Superior temporal gyrus (tissue), 1 donor: ENCODE results near the gene ZFHX3.

ENCODE experiments used
- DNase-seq: peaks from one replicate; pipeline ENCODE4 v3.0.0-alpha.2; 2016; ENCODE audit errors: extremely low spot score

ZFHX3 gene

DNA sequence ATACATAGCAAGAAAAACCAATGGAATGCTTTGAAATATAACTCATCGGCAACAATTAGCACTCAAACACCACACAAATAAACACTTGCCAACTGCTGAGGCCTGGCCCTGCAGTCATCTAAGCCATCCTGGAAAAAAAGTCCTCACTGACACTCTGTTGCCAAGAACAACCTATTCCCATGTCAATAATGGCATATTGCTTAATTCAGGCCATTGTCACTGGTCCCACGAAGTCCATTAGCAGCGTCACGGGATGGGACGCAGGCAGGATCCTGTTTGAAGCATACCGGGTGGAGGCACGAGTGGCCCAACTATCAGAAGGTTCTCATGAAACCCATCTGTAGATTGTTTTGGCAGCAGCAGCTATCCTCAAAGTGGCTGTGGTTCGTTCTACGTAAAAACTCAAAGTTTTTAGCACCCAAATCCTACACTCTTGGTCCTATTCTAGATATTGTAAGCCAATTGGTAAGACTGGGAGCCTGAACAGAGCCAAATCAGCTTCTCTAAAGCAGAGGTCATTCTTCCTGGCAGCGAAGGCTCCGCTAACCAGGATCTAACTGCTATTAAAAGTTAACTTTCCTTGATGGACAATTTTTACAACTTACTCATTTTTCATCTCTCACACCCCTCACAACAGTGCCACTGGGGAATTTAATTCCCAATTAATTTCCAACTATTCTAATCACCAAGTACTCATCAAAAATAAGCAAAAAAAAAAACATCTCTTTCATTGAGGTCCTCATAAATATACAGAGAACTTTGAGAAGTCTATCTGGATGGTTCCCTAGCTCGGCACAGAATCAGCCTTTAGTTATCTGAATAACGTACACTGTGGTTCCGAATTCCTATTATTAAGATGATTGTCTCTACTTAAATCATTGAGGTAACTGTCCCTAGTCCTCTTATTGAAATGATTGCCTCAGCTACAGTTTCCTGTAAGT, 91.5 kb downstream of the ZFHX3 start:
- DNase-seq = no peak

DNA sequence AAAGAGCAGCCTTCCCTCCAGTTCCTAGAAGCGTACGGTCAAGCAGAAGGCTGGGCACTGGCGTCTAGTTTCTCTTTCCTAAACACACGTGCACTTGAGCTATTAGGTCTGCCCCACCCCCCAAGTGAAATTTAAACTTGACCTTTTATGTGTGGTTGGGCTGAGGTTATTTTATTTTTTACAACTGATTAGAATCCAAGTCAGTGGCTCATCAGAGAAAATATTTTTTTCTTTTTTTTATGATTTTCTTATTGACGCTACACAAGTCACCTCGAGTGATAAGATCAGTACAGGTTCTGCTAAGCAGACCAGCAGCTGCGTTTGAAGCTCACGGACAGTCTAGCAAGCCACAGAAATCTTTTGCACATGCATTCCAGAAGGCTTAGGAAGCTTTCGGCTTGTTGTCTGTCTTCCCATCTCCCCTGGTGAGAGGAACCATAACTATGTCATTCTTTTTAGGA, 95.1 kb downstream of the ZFHX3 start:
- DNase-seq = no peak

DNA sequence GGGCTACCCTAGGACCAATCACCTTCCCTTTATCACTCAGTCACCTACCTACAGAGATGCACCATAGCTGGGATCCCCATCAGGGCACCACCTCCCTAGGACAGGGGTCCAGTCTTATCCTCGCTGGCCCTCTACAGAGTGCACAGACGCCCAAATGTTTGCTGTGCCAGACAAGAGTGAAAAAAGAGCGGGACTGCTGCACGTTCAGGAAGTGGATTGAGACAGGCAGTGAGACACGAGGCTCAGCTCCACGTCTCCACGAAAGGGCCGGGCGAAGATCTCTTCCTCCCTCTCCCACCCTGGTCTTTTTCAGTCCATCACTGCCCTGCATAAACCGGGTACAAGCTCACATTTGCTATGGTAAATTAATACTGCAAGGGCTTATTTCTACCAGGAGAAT, 95.5 kb downstream of the ZFHX3 start:
- no peak for DNase-seq

- no peak for DNase-seq
Measured at GRCh38 chr16:72951916-72952315, 96.0 kb downstream of the ZFHX3 start.

- no peak for DNase-seq
Measured at GRCh38 chr16:72950669-72951068, 97.3 kb downstream of the ZFHX3 start.

GRCh38 chr16:72948238-72948829, 99.6 kb downstream of the ZFHX3 start:
- no peak for DNase-seq

DNA sequence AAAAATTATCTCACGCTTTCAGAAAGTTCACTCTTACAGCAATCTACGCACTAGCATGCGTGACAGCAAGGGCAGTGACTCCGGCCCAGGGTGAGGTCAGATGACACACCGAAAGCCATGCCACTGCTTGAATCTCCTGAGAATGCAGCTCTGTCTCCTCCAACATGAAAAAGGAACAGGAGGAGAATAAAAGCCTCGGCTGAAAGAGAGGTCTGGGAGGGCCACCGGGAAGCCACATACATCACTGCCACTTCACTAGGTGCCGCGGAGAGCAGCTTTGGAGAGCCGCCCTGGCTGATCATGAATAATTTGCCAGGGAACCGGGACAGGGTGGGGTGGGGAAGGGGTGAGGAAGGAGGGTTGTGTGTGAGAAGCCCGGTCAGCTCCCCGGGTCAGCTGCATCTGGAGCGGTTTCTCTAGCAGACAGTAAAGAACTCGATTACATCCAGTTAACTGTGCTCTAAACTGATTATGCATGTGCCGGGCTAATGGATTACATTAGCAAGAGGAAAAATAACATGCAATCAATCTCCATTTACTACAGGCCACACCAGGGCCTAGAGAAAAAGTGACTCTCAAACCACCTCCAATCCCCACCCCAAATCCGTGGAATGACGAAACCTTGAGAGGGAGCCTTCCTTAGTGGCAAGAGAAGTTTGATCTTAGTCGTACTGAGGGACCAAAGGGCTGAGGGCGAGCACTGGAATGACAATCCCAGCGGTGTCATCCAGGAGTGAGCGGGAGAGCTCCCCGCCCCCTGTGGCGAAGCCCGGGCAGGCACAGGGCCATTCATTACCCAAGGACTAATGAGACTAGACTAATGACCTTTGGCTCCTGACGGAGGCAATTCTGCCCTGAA, 100.3 kb downstream of the ZFHX3 start:
- no peak for DNase-seq

DNA sequence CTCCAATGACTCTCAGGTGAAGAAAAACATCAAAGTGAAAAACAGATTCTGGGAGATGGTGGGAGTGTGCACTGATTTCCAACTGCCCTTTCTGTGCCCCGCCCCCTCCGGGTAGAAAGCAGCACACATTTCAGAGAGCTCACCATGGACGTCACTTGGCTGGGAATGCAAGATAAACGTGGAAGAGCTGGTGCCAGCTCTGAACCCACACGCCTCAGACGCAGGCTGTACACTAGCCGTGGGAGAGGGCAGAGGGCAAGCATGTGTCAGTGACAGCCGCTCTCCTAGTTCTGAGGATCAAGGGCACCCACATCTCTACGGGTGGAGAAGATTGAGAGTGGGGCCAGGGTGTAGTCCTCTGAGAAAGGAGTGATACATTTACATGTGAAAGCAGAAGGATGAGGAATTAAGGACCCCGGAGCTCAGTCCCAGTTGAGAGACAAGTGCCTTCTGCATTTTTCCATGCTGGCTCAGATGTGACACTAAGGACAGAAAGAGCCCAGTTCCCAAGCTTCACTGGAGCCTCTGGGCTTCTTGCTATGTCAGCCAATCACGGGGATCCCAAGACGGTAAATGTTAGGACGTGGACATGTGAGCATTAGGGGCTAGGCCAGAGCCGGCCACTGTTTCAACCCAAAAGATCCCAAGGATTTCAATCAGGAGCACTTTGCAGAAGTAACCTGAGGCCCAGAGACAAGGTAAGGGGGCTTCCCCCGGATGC, 101.3 kb downstream of the ZFHX3 start:
- no peak for DNase-seq

DNA sequence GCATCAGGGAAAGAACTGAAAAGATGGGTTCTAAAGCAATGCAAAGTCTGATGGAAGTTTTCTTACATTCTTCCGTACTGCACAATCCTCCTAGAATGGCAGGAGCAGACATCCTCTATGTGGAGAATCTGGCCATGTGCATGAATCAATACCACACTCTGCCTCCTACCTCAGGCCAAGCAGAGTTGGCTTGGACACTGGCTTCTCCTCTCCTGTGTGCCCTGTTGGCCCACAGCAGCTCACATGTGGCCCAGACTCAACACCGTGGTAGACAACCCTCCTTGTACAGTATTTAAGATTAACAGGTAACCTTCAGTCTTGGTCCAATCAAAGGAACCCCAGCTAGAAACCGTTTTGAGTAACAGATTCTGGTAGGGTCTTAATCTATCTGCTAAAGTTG, 101.9 kb downstream of the ZFHX3 start:
- DNase-seq = no peak

GRCh38 chr16:72945611-72946010, 102.3 kb downstream of the ZFHX3 start:
- DNase-seq = no peak

DNA sequence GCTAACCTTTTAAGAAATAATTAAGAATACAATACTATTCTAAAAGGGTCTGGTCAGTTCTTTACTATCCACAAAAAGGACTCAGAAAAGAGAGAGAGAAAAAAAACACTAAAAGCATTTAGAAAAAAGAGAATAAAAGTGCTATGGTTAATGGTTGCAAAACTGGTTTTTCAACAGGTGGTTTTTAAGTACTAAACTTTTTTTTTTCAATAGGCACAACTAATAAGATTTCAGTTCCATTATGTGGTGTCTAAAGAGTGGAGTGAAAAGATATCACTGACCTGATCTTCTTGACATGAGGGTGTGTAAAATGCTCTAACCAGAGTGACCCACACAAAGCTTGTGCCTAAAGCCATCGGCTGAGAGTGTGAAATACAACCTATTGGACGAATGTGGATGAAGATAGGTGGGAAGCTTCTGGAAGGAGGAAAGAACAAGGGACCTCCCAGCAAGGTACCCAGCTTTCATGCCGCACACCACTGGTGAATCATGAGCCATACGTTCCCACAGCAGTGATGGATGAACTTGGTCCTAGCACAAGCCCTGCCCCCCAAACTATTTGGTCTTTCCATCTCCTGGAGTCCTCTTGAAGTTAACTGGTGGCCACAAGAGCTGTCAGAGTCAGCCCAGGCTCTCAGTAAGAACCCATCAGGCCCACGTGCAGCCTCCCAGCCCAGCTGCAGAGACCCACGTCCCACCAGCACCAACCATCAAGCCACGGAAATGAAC, 103.0 kb downstream of the ZFHX3 start:
- no peak for DNase-seq

GRCh38 chr16:72942021-72942420, 105.9 kb downstream of the ZFHX3 start:
- DNase-seq = no peak

GRCh38 chr16:72940886-72941285, 107.0 kb downstream of the ZFHX3 start:
- no peak for DNase-seq

GRCh38 chr16:72939247-72939646, 108.7 kb downstream of the ZFHX3 start:
- DNase-seq = no peak

DNA sequence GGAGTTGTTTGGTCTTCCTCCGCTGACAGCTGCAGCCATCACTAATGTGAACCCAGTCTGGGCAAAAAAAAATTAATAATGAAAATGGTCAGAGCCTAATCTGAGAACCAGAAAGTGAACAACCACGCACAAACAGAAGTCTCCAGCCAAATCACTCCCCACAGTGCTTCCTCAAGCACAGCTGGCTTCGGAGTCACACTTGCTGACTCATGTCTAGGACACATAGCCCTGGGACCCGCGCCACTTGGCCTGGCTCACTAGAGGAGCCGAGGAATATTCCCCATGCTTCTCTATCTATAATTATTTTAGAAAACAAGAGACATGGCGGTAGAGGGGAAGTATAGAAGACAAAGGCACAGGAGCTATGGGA, 109.1 kb downstream of the ZFHX3 start:
- DNase-seq = no peak

DNA sequence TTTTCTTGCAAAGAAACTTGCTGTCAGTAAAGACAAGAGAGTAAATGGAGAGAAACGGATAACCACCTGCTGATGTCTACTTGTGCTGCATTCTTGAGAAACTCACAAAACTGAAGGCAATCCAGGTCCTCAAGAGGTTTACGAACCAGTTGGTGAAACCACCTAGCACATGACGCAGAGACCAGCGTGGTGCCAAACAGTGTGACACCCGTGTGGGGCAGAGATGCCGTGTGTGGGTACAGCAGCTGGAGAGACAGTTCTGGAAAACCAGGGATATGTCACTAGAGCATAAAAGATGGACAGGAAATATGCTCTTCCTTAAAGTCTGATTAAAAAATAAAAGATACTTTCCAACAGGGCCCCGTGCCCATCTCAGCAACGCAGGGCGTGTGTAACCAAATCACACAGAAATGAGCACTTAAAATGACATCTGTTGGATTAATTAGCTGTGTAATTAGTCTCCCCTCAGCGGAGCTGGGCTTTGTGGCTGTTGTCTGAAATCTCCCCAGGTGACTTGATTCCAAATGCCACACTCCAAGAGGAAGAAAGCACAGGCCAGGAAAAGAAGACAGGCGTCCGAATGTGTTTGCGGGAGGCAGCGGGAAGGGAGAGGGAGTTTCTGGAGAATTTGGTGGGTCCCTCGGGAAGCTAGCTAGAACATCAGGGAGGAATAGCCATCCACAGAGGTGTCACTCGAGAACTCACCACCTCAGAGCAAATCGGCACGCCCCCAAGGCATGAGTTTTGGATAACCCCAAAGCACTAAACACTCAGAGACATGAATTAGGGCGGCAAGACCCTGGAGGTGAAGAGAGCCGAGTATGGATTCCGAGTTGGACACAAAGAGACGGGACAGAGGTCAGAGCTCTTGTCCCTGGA, 109.8 kb downstream of the ZFHX3 start:
- DNase-seq = no peak

DNA sequence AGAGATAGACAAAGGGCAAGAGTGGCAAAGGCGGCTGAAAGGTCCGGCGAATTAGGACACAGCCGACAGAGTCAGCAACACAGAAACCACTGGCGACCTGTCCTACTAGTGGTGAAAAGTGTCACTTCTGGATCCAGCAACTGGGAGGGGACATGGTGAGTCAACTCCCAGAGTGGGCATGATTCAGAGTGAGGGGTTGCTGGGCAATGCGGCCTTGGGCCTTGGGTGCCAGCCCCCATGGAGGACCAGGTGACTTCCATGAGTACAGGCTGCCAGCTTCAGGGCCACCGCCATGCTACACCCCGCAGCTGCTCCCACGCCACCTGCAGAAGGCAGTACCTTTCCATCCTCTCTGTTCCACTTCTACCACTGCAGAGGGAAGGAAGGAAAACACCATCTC, 110.6 kb downstream of the ZFHX3 start:
- no peak for DNase-seq

DNA sequence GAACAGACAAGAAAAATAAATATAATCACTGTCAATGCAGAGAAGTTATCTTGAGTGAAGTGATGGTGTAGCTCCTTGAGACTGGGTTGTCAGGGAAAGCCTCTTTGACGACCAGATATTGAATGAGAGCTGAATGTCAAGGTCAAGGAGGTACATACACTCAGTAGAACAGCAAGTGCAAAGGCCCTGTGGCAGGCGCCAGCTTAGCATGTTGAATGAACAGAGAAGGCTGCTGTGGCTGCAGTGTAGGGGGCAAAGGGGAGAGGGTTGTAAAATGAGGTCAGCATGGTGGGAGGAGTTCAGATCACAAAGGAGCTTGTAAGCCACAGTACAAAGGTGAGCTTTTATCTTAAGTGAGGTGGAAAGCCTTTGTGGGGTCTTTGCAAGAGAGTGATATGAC, 111.5 kb downstream of the ZFHX3 start:
- DNase-seq = no peak

GRCh38 chr16:72935896-72936295, 112.0 kb downstream of the ZFHX3 start:
- DNase-seq = no peak
